Stomach (tissue), 4 donors: ENCODE measurements around the gene TNFSF13B.

Experiments
- EP300 ChIP-seq: sonication (generic); formaldehyde crosslinking; IDR thresholded peaks from one replicate; pipeline ENCODE4 v1.6.1; 2017; ENCODE audit warnings: antibody characterized with exemption
- POLR2AphosphoS5 ChIP-seq, 3 donors: sonication (generic); formaldehyde crosslinking; IDR thresholded peaks; one replicate each; pipeline ENCODE4 v1.6.1; 2016; ENCODE audit warnings: antibody characterized with exemption in 3 of 3
- TF ChIP-seq, protein P1 (sequence below), 7 experiments: fragments of 450-650 bp in 4 of 7; fragments of 200-600 bp in 3 of 7; sonication (generic) in 3 of 7; IDR thresholded peaks; one replicate each; pipeline ENCODE4 v1.5.1; 2016 to 2019; ENCODE audit warnings: antibody characterized with exemption in 7 of 7, control low read depth in 2 of 7, mild to moderate bottlenecking in 1 of 7

DNA sequence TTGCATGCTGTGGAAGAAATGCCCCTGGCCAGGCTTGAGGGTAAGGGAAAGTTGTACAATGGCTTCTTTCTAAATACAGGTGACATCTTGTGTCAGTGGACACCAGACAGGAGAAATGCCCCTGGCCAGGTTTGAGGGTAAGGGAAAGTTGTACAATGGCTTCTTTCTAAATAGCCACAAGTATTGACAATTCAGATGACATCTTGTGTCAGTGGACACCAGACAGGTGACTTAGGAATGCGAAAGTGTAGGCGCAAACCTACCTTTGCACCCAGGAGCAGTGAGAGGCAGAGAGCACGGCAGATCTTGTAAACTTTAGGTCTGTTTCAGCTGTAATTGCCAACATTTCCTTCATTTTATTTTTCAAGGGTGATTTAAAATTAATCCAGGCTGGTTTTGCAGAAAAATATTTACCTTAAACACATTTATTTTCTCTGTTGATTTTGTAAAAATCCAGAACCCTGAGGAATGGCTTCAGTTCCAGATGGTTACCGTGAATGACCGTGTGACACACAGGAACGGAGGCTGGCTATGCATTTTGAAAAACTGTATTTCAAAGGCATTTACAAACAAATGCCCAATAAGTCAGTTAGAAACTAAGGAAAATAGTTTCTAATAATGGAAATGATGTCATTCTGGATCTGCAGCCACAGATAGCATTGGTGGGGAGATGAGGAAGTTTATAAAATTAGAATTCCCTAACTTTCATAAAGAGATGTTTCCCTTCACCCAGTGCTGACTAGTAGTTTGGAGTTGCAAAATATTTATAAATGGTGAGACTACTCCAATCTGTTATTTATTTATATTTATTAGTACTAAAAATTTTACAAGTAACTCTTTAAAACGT is 34.9 kb downstream of the TNFSF13B start:
- TF ChIP-seq, protein P1, sequence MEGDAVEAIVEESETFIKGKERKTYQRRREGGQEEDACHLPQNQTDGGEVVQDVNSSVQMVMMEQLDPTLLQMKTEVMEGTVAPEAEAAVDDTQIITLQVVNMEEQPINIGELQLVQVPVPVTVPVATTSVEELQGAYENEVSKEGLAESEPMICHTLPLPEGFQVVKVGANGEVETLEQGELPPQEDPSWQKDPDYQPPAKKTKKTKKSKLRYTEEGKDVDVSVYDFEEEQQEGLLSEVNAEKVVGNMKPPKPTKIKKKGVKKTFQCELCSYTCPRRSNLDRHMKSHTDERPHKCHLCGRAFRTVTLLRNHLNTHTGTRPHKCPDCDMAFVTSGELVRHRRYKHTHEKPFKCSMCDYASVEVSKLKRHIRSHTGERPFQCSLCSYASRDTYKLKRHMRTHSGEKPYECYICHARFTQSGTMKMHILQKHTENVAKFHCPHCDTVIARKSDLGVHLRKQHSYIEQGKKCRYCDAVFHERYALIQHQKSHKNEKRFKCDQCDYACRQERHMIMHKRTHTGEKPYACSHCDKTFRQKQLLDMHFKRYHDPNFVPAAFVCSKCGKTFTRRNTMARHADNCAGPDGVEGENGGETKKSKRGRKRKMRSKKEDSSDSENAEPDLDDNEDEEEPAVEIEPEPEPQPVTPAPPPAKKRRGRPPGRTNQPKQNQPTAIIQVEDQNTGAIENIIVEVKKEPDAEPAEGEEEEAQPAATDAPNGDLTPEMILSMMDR (IDR thresholded peaks at IDR 0.05), result no peak
- TF ChIP-seq POLR2AphosphoS5 (IDR thresholded peaks at IDR 0.05), result no peak
- no peak for TF ChIP-seq EP300
